Measurements from ENCODE around the gene KRTAP24-1.
A peak's percentile ranks its signal among the peaks of the same experiment; 100 is the strongest.

Gene KRTAP24-1, protein sequence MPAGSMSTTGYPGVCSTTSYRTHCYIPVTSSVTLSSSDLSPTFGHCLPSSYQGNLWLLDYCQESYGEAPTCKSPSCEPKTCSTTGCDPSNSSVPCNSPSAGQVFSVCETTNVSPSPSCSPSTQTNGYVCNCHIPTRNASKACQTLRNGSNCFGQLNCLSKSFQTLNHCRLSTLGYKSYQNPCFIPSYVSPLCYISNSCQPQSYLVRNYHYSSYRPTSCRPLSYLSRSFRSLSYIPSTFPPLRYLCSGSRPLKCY

DNA sequence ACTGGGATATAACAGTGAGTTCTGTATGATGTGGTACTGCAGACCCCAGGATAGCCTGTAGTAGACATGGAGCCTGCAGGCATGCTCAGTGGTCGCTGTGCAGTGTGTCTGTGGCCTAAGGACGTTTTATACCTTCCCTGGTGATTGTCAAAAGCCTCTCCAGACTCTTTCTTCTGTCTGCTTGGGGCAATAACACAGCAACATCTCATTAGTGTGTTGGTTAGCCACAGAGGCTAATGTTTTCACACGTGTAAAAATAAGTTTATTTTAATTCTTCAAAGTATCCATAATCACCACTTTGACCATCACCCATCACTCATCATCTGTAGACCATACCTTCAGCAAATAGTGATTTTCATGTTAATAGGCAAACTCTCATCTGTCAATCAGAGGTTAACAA lies at the start of gene KRTAP24-1:
KRTAP24-1 (minus strand) TSS at position 101 of the 400 bp plus-strand sequence; CDS start at position 83, 18 bp downstream.
- DNase-seq = no peak

DNA sequence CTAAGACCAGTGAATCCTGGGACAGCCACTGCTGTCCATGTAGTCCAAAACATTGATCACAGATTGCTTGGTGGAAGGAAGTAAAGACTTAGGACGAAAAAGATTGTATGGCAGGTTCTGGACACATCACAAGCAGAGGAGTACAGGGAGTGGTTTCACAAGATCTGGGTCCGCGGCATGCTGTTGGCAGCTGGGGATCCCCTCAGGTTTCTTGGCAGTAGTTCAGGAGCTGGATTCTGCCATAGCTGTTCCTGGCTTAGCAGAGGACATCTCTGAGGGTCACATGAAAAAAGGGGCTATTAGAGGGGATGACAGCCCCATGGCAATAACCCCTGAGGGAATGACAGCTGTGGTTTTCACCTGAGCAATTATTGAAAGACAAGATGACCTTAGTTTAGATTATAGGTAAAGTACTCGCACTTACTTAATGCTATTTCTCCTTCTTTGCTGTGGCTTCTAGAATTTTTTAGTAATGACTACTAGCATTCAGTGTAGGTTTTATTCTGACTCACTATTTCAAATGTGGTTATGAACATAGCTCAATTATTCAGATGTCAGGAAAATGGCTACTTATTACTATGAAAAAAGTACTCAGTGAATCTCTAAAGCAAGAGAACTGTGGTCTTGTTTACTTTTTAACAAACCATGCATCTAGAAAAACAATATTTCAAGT lies 46.6 kb upstream of the KRTAP24-1 start:
- DNase-seq = no peak

DNA sequence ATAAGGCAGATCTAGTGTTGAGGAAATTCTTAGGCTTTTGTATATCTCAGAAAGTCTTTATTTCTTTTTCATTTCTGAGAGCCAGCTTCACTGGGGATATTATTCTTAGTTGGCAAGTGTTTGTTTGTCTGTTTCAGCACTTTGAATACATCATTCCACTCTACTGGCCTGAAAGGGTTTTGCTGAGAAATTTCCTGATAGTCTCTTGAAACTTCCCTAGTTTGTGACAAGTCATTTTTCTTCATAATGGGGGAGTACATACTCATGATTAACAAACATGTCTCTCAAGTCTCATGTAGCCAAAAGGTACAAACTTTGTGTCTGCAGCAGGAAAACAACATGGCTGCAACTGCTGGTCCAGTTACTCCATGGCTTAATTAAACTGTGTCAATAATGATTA lies 43.6 kb upstream of the KRTAP24-1 start:
- DNase-seq = no peak

DNA sequence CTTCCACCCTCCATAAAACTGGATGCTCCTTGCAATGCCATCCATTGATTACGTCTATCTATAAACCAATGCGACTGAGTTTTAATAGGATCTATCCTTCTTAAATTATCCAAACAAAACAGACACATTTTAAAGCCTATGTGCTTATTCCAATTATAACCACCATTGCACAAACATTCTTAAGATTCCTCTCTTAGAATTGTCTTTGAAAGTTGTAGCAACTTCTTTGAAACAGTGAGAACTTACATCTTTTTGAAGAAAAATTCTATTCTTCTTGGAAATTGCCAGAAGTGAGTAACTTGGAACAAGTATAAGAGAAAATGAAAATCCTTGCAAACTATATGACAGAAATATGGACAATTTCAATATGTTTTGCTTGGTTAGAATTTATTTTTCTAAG lies 37.5 kb upstream of the KRTAP24-1 start, which contains the start of gene KRTAP26-1:
KRTAP26-1 (minus strand) TSS at position 101 of the 400 bp plus-strand sequence. CDS start 280 bp downstream, outside the sequence.
- no peak for DNase-seq

DNA sequence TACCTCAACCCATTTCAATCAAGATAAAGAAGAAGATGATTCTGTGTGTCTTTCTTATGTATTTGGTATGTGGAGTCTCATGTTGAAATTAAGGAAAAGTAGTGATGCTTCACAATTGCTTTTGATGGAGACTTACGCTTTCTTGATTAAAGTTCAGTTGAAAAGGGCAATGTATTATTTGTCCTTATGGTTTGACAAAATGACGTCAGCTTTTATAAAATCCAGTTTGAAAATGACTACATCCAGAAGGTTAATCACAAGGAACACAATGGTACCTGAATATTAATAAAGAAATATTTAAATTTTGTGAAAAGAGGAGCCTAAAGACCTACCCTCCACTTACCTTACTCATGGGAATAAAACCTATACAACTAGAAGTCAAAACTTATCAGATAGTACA lies 33.0 kb upstream of the KRTAP24-1 start:
- DNase-seq = no peak

DNA sequence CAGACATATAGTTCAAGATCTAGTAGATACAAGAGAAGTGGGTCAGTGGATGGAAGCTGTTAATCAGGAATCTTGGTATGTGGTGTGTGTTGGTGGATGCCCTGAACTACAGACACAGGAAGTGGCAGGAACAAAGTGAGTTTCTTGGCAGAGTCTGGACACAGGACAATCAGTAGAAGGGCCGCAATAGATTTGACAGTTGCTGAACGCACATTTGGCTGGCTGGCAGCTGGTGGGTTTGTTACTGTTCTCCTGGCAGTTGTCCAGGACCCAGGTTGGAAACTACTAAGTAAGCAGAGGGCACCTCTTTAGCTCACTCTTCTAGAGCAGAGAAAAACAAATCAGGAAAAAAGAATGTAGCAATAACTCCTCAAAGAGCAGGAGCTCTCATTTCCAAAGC lies 24.1 kb upstream of the KRTAP24-1 start:
- no peak for DNase-seq

DNA sequence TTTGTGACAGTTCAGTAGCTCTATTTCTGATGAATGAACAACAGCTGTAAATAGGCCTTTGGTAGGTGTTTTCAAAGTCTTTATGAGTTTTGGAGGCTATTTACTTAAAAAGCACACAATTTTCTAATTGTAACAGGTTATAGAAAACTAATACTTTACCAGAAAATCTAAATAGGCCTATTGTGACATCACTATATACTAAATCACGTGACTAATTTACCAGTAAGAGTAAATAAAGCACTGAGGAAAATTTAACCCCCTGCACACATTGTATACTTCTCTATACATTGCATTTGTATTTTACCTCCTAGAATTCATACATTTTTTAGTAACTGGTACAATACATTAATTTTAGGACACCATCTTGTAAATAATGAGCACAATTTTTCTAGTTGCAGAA lies 22.4 kb upstream of the KRTAP24-1 start:
- DNase-seq = no peak

DNA sequence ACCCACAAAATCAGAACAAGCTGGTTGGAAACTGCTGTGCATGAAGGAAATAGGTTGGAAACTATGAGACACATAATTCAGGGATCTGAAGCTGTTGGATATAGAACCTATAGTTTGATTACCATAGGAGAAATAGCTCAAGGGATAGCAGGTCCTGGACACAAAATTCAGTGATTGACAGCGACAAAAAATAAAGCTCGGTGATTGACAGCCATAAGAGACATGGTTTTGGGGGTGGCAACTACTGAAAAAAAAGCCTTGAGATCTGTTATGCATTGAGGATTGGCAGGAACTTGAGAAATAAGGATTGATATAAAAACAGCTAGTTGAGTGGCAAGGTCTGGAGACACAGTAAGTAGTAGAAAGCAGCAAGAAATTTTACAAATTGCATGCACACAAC lies 6.5 kb upstream of the KRTAP24-1 start, which contains the start of gene KRTAP25-1:
KRTAP25-1 (minus strand) TSS at position 300 of the 400 bp plus-strand sequence; CDS start at position 276, 24 bp downstream.
- DNase-seq = no peak

DNA sequence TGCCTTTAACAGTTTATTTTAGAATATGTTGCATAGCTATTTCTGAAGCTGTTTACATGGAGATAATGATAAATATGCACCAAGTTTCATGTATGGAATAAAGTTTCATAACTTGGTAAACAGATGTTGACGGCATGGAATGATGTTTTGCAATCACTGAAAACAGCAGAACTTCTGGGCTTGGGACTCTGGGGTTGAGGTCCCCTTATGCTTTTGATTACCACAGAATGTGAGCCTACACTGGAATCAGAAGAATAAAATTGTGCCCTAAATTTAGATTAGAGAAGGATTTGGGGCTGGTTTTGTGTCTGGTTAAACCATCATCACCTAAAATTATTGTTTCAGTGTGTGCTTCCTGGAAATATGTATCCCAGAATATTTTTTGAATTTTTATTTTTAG lies 11.1 kb downstream of the KRTAP24-1 start:
- no peak for DNase-seq

DNA sequence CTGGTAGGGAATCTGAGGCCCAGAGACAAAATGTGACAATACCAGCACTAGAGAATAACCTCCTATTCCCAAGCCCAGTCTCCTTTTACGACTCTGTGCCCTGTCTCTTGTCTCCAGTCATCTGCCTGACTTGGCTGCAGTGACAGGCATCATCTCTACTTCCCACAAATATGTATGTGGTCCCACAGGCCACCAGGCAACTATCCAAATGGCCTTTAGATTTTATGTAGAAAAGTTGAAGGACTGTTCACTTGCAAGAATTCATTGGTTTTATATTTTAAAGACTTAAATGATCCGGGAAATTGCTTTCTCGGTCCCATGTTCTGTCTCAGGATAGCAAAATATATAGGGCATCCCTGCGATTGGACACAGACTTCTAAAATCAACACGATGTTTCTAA lies 11.6 kb downstream of the KRTAP24-1 start:
- no peak for DNase-seq

DNA sequence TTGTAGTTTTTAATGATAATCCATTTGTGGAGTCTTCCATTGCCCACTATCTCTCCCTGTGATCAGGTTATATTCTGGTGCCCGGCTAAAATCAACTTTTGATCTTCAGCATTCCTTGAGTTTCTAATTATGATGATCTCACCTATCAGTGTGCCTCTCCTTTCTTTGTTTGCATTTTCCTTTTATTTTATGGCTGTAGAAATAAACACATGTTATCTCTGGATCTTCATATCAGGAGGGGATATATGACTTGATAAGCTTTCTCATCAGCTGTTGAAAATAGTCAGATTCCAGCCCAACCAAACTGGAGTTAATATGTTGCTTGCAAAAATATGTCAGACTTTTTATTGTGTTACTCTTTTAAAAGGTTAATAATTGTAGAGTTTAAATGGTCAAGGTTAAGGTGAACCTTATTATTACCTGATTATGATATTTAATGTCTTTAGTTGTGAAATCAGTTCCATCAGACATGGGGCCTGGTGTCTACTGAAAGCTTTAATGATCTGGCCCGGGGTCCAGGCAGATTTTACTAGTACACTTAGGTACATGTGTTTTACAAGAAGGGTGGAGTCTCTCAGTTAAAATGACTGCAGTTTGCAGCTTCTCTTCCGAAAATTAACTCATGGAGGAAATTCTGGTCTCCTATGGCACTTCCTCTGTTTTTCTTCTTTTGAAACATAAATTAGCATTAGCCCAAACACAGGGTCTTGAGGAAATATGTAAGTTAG lies 12.8 kb downstream of the KRTAP24-1 start:
- DNase-seq = no peak

DNA sequence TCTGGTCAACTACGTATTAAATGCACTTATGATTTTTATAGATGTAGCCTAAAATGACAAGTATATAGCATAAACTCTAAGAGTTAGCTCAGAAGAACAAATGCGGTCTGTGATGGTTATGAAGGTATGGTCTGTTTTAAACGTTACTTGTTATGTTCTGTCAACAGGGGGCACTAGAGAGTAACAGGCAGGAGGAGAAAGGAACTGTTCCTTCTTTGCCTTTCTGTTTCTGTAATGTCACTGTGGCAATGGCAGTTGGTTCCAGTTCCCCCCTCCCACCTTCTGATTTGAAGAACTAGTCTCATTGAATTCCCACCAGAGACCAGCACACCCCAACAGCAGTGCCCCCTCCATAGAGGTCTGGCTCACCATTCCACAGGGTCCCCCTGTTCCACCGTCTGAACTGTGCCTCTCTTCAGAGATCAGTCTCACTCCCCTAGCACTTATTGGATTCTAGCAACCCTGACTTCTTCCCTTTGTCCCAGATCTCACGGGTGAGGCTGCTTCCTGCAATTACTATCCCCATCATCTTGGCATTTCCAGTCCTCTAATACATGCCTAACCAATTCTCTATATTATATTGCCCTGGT lies 14.0 kb downstream of the KRTAP24-1 start:
- no peak for DNase-seq

DNA sequence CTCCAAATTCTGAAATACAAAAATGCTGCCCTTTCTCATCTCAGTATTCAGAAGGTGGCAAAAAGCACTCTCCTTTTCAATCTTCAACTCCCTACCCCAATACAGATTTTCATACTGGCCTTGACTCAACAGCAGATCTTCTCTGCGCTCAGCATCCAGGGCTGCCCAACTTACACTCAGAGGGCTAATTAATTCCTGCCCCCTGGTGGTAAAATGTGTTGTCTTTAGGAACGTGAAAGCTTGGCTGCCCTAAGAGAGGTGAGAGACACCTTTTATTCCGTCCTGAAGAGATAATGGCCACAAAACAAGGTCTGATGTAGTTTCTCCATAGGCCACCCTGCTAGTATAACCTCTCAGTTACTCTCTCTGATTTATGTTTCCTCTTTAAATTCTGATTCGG lies 25.0 kb downstream of the KRTAP24-1 start:
- peak; percentile 4 for DNase-seq

DNA sequence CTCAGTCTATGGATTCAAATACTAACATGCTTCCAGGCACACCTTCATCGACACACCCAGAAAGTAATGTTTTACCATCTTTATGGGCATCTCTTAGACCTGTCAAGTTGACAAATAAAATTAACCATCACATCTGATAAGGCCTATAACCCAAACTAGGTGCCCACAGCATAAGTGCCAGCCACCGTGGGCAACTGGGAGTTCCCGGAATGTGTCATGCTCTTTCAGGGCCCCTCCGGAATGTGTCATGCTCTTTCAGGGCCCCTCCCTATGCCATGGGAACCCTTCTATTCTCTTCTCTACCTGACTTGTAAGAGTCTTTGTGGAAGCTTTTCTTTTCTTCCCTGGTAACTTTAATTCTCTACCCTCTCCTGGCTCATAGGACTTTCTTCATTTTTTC lies 26.6 kb downstream of the KRTAP24-1 start:
- DNase-seq = no peak

DNA sequence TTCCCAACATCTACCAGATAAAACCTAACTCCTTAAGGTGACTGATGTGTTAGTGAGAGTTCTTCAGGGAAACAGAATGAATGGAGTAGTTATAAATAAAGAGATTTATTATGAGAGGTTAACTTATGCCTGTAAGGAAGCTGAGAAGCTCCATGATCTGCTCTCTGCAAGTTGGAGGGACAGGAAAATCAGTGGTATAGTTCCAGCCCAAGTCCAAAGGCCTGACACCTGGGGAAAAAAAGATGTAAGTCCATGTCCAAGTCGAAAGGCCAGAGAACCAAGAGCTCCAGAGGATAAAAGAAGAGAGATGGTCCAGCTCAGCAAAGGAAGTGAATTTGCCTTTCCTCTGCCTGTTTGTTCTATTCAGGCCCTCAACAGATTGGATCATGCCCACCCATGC lies 27.1 kb downstream of the KRTAP24-1 start:
- no peak for DNase-seq

DNA sequence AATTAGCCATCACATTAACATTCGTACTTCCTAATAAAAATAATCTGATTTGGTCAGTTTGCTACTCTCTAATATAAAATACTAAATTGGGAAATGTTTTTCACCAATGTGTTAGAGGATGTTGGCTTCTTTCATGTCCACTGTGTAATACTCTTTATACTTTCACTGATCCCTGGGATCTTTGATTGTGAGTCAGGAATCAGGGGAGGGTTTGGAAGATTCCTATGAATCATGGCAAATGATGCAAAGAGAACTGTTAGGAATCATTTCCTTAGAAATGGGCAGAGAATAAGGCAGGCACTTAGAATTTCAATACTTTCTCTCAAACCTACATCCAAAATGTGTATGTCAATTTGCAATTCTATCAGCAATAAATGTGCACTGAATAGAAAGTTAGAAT lies 31.0 kb downstream of the KRTAP24-1 start:
- no peak for DNase-seq

DNA sequence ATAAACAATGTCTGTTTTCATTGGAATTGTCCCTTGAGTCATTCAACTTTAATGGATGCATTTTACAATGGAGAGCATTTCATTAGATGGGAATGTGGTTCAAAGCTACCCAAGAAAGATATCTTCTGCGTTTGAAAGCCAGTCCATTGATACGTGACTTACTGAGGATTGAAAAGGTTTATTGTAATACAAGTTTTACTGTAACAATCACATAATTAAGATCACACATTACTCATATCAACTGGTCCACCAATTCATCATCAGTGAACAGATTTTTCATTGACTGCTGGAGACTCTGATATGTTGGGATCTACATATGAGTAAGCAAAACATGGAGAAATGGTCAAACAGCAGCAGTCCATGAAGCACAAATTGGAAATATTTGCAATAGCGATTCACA lies 32.8 kb downstream of the KRTAP24-1 start:
- no peak for DNase-seq

DNA sequence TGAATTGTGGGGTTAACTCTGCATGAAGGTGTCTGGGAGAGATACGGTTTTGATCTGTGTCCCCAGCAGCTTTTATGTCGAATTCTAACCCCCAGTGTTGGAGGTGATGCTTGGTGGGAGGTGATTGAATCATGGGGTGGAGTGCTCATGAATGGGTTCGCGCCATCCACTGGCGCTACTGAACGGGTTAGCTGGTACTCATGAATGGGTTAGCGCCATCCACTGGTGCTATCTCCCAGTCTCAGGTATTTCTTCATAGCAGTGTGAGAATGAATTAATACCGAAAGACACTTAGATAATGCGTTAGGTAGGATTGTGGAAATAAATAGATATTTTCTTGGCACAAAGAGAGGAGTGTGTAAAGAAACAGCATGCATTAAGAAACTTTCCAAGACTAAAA lies 33.9 kb downstream of the KRTAP24-1 start:
- no peak for DNase-seq

DNA sequence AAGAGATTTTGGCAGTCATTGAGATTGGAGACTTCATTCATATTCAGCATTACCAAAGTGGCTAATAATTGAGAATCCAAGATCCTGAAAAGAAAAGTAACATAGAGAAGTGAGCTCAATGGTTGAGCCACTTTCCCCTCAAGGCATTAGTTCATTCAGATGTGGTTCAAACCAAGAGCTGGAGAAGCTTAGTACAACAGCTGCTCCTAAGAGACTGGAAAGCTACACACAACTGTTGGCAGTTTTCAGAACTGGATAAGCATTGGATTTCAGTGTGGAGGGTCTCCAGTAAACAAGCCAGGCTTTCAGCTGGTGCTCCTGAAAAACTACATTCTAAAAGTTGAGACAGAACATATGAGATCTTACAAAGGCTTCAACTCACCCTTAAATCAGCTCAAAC lies 37.7 kb downstream of the KRTAP24-1 start:
- no peak for DNase-seq

DNA sequence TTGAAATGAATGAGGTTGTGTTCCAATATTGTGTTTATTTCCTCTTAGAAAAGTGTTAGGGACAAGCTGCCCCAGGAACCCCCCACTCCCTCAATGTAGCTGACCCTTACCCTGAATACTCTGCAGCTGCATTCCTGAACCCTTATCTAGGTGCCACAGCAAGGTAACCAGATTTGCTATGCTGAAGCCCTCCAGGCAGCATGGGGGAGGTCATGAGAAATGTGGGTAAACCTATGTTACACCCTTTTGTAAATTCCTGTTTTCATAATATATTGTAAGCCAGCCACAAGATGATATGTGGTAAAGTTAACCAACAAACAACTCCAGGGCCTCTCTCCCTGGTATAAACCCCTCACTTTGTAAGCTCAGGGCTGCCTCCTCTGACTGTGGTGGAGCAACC lies 39.1 kb downstream of the KRTAP24-1 start:
- DNase-seq = no peak

DNA sequence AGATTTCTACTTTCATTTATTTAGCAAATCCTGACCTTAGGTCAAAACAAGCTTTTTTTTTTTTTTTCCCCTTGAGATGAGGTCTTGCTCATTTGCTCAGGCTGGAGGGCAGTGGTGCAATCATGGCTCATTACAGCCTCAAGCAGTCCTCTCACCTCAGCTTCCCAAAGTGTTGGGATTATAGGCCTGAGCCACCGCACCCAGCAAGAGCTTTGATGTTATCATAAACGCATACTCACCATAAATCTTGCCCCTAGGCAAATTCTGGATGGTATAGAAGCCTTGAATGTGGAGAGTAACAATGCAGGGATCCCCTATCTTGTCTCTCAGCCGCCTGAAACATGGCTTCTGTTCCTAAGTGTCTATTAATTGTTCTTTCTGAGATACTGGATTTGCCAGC lies 42.1 kb downstream of the KRTAP24-1 start:
- no peak for DNase-seq

DNA sequence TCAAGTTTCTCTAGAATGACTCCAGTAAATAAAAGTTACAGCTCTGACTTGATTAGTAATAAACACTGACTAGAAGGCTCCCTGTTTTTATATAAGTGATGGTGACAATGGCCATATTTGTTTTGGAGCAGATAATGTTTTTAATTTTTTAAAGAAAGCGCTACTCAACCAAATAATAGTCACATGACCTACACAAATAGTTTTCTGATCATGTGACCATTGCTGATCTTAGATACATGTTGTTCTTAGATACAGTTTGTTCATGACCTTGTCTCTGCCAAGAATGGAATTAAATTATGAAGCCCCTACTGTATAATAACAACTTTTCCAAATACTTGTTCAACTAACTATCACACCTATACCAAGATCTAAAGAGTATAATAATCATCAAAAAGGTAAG lies 44.6 kb downstream of the KRTAP24-1 start:
- DNase-seq = no peak

DNA sequence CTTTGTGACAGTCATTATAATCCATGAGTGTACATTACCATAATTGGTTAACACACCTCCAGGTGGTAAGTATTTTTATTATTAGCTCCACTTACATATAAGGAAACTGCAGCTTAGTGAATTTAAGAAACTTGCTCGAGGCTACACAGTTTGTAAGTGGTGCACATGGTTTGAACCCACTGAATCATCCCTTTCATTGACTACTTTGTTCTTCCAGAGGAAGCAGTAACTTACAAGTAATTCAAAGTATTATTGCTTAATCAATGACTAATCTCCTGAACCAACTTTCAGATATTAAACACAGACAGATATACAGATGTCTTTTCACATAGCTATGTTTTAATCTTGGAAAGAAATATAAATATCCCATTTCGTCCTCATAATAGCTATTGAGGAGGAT lies 48.1 kb downstream of the KRTAP24-1 start:
- no peak for DNase-seq

DNA sequence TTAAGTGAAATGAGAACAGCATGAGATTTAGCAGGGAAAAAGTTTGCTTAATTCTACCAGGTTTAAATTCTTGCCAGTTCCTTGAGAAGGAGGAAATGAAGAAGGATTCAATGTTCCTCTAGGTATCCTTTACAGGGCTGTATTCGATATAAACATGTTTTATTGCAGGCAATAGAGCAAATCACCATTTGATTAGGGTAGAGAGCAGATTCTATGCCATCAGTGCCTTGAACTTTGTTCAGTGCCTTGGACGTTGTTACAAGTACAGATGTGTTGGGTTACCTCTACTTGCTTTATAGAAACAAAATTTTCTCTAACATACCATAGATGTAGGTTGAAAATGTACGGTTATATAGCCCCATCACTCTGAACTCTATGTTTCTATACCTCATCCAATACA lies 48.7 kb downstream of the KRTAP24-1 start:
- DNase-seq = no peak
